ENCODE data around the gene MKLN1. TPM values are rescaled to one million over a fixed set of nuclear protein-coding genes. Genes with fewer than 3 reads are reported as not detected.
A peak's percentile ranks its signal among the peaks of the same experiment; 100 is the strongest.

MKLN1 gene
- total and polyA plus RNA-seq, 2 of the 13 experiments (the other 11 are each of a cell fraction or from before 2014, with no cell fraction given) = 33.6 to 43.5 TPM

GRCh38 chr7:131327626-131328376 lies at the start of gene MKLN1 (continued):
- TF ChIP-seq SMARCE1 (IDR thresholded peaks at IDR 0.05; ENCODE audit: borderline replicate concordance) (no peak), PHB2 (IDR thresholded peaks at IDR 0.05; ENCODE audit: partially characterized antibody) (no peak), RFXANK (CRISPR knock-in tag; IDR thresholded peaks at IDR 0.05) (no peak), SRSF1 (optimal IDR thresholded peaks at IDR 0.05; ENCODE audit: low read depth, low read length) (peak; percentile 43), MBD4 (IDR thresholded peaks at IDR 0.05; ENCODE audit: borderline replicate concordance, low read length) (no peak), ZBTB37 (CRISPR knock-in tag; IDR thresholded peaks at IDR 0.05) (no peak), ZNF530 (CRISPR knock-in tag; IDR thresholded peaks at IDR 0.05; ENCODE audit: low read depth) (no peak), HNRNPLL (IDR thresholded peaks at IDR 0.05; ENCODE audit: low read depth, low read length, poor library complexity, severe bottlenecking) (peak; percentile 79), ARID3A (IDR thresholded peaks at IDR 0.05; ENCODE audit: low read depth, low read length) (no peak), ISX (CRISPR knock-in tag; conservative IDR thresholded peaks at IDR 0.05) (no peak), NFKB2 (CRISPR knock-in tag; IDR thresholded peaks at IDR 0.05; ENCODE audit: borderline replicate concordance) (peak; percentile 93; the same call in 1 of the 2 replicates), SATB2 (CRISPR knock-in tag; IDR thresholded peaks at IDR 0.05) (no peak), ZBTB8A (CRISPR knock-in tag; IDR thresholded peaks at IDR 0.05; ENCODE audit: borderline replicate concordance, low read depth) (no peak), ZNF569 (CRISPR knock-in tag; IDR thresholded peaks at IDR 0.05; ENCODE audit: borderline replicate concordance) (no peak), PAF1 (CRISPR knock-in tag; IDR thresholded peaks at IDR 0.05) (no peak), ZNF557 (CRISPR knock-in tag; IDR thresholded peaks at IDR 0.05) (no peak), MEF2D (CRISPR knock-in tag; IDR thresholded peaks at IDR 0.05) (0 out of 2 replicates have a peak, but pooled peaks have one; percentile 71), EEA1 (CRISPR knock-in tag; IDR thresholded peaks at IDR 0.05; ENCODE audit: borderline replicate concordance) (peak; percentile 94), KDM5A (IDR thresholded peaks at IDR 0.05; ENCODE audit: borderline replicate concordance, low read length) (peak; percentile 42), NFIC (IDR thresholded peaks at IDR 0.05; ENCODE audit: low read length) (no peak), ZNF879 (CRISPR knock-in tag; IDR thresholded peaks at IDR 0.05) (no peak; the same call in 1 of the 2 replicates), ZNF781 (CRISPR knock-in tag; IDR thresholded peaks at IDR 0.05; ENCODE audit: borderline replicate concordance, not compliant biosample characterization) (peak; percentile 90), SNAPC2 (CRISPR knock-in tag; IDR thresholded peaks at IDR 0.05) (peak; percentile 68; the same call in 1 of the 2 replicates), ZNF850 (CRISPR knock-in tag; conservative IDR thresholded peaks at IDR 0.05) (no peak), ZNF331 (CRISPR knock-in tag; IDR thresholded peaks at IDR 0.05) (peak; percentile 46; the same call in 1 of the 2 replicates), ZNF335 (CRISPR knock-in tag; IDR thresholded peaks at IDR 0.05) (0 out of 2 replicates have a peak, but pooled peaks have one; percentile 42)

Data from HepG2 (cell line).